GM21619 (cell line): Measurements from ENCODE around the gene HEATR1.
"Not testable (repeated sequence)": the region's sequence is repeated elsewhere in the genome, so short reads cannot be mapped to it uniquely, and the experiment has no call there.

Source experiments
- ATAC-seq: cut with Tn5 transposase; IDR thresholded peaks from one replicate; pipeline ENCODE4 v1.9.1; 2021; ENCODE audit not compliant: unreplicated experiment

HEATR1 gene

DNA sequence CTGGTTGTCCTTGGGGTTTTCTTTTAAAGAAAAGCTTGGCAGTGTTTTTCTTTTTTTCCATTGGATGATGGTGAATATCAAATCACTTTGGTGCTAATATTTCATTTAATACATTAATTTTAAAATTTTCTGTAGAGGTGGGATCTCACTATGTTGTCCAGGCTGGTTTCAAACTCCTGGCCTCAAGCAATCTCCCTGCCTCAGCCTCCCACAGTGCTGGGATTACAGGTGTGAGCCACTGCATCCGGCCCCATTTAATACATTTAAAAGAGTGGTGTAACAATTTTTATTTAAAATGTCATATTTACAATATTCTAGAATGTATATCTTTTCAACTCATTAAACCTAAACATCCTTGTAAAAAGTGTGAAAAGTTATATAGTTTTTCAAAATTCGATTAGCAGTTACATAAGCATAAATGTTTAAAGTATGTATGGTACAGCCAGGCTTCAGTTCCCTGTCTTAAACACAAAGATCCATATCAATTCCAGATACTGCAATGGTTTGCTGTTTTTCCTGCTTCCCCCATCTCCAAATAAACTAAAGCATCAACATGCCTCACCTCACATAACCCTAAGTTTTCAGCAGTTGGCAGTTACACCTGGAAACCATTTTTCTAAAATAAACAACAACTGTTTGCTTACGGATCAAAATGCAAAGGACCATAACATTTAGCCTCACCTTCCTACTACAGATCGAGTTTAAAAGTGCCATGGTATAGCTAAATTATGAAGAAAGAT, 89.4 kb downstream of the HEATR1 start:
- ATAC-seq = no peak

GRCh38 chr1:236511735-236512418, 92.4 kb downstream of the HEATR1 start:
- no peak for ATAC-seq

DNA sequence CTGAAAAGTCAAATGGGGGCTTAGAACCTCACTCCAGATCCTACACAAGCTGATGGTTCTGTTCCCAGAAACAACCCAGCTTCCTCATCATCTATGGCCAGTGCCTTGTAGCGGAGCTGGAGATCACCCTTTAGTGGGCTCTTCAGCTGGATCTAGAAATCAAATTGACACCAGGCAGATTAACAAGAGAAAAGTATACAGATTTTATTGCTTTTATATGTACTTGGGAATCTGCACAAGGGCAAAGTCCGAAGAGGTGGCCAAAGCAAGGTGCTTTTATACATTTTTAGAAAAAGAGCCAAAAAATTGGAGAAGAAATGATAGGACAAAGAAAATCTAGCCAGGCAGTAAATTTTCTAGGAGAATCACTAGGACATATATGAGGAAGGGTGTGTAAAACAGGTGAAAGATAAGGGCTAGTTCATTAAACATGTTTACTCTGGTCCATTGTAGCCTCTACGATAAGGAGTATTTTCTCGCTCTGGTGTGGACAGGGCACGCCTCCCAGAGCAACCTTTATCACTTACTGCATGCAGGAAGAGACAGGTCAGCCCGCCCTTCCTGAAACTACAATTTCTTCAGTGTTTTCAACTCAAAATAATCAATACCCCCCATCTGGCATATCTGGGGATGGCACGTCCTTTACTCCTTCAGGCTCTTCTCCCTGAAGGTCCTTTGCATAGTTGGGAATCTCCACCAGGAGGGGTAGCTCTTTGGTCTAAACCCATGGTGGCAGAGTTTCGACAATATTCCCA, 94.5 kb downstream of the HEATR1 start:
- no peak for ATAC-seq

GRCh38 chr1:236509203-236509602, 95.1 kb downstream of the HEATR1 start:
- ATAC-seq = no peak

DNA sequence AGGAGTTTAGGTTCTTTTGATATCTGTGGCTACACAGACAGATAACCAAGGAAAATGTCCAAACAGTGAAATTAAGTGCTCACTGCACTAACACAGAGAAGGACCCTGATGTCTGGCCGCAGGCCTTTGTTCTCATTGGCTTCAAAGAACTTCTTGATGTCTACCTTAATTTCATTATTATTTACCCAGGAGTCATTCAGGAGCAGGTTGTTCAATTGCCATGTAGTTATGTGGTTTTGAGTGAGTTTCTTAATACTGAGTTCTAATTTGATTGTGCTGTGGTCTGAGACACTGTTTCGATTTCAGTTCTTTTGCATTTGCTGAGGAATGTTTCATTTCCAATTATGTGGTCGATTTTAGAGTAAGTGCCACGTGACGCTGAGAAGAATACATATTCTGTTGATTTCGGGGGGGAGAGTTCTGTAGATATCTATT, 95.7 kb downstream of the HEATR1 start:
- ATAC-seq = peak; percentile 64

- ATAC-seq = no peak
Measured at GRCh38 chr1:236507022-236507700, 97.2 kb downstream of the HEATR1 start.

DNA sequence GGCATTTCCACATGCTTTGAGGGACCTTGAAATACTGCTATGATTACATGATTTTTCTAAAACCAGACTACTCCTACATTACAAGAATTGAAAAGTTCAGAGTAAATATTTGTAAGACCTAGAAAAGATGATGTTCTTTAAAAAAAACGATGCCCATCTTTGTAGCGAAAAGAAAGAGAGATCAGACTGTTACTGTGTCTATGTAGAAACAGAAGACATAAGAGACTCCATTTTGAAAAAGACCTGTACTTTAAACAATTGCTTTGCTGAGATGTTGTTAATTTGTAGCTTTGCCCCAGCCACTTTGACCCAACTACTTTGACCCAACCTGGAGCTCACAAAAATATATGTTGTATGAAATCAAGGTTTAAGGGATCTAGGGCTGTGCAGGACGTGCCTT, 100.0 kb downstream of the HEATR1 start:
- ATAC-seq = not testable (repeated sequence)

- no peak for ATAC-seq
Measured at GRCh38 chr1:236502972-236503639, 101.2 kb downstream of the HEATR1 start.

DNA sequence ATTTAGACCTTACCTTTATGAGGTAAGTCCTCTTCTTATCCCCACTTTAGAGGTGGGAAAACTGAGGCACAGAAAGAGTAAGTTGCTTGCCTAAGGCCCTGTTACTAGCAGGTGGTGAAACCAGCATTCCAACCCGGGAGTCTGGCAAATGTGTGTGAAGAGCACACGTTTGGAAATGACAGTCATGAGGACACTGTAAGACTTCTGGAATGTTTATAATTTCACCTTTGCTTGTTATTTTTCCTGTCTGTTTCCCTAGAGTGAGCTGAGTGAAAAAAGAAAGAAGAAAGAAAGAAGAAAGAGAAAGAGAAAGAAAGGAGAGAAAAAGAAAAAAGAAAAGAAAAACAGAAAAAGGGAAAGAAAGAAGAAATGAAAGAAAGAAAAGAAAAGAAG, 101.7 kb downstream of the HEATR1 start:
- ATAC-seq = no peak

- ATAC-seq = no peak
Measured at GRCh38 chr1:236501093-236501492, 103.2 kb downstream of the HEATR1 start.
